Measurements from ENCODE around the gene OR5K4.

OR5K4 gene

DNA sequence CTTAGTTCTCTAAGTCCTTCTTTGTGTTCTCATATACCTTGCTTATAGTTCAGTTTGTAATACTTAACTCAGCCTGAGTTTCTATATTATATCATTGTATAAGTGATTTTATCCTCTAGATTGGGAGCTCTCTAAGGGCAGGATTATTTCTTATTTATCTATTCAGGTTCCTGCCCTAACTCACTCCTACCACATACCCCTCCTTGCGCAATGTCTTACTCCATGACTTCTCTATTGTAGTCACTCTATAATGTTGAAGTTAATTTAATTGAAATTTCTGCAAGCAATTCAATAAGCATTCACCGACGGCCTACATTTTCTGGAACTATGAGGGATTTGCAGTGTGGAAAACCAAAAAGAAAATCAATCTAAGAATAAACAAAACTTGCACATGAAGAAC lies 3.6 kb upstream of the OR5K4 start:
- TF ChIP-seq GATA2 (IDR thresholded peaks at IDR 0.05; ENCODE audit: low read depth, low read length) (no peak), GATA3 (IDR thresholded peaks at IDR 0.05; ENCODE audit: low read depth, low read length) (no peak)

DNA sequence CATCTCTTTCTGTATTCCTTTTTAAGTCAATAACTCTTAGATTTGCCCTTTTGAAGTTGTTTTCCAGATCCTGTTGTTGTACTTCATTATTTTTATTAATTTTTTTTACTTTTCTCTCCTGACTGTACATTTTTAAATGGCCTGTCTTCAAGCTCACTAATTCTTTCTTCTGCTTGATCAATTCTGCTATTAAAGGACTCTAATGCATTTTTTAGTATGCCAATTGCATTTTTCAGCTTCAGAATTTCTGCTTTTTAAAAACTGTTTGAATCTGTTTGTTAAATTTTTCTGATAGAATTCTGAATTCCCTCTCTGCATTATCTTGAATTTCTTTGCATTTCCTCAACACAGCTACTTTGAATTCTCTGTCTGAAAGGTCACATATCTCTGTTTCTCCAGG lies 5.6 kb downstream of the OR5K4 start:
- no peak for TF ChIP-seq GATA2 (IDR thresholded peaks at IDR 0.05; ENCODE audit: low read depth, low read length)

DNA sequence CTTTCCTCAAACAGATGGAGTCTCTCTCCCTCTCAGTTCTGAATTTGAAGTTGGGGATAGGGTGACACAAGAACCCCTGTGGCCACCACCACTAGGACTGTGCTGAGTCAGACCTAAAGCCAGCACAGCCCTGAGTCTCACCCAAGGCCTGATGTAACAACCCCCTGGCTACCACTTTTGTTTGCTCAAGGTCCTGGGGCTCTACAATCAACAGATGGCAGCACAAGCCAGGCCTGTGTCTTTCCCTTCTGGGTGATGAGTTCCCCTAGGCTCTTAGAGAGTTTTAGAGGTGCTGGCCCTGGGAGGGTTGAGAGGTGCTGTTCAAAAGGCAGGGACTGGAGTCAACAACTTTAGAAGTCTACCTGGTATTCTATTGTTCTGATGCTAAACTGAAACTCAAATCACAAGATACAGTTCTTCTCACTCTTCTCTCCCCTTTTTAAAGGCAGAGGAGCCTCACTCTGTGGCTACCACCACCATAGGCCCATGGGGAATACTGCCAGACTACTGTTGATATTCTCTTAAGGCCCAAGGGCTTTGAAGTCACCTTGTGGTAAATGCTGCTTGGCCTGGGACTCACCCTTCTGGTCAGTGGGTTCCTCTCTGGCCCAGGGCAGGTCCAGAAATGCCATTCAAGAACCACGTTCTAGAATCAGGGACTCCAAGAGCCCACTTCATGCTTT lies 6.5 kb downstream of the OR5K4 start:
- TF ChIP-seq GATA3 (IDR thresholded peaks at IDR 0.05; ENCODE audit: low read depth, low read length): no peak
- TF ChIP-seq GATA2 (IDR thresholded peaks at IDR 0.05; ENCODE audit: low read depth, low read length): no peak

DNA sequence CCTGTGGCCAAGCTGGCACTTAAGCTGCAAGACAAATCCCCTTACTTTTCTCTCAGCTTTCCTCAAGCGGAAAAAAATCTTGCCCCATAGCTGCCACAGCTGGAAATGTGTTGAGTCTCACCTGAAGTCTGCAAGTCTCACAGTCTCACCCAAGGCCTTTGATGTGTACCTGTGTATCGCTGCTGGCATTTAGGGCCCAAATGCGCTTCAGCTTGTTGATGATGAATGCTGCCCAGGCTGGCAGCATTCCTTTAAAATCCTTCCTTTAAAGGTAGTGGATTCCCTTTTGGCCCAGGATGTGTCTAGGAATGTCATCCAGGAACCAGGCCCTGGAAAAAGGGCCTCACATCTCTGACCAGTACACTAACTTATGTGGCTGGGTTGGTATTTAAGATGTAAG lies 7.0 kb downstream of the OR5K4 start:
- TF ChIP-seq GATA3 (IDR thresholded peaks at IDR 0.05; ENCODE audit: low read depth, low read length) (no peak), GATA2 (IDR thresholded peaks at IDR 0.05; ENCODE audit: low read depth, low read length) (no peak)

DNA sequence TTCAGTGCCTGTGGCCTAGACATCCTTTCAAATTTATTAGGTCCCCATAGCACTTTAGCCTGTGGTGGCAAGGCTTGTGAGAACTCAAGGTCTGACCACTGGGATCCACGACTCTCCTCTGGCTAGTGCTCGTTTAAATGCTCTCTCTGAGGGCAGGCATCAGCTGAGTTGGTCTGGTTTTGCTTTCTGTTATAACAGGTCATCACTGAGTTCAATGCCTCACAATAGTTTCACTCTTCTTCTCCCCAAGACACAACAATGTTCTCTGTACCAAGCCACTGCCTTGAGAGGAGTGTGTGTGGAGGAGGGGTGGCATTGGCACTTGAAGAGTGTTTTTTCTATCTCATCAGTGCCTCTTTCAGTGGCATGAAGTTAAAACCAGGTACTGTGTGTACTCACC lies 7.6 kb downstream of the OR5K4 start:
- TF ChIP-seq GATA3 (IDR thresholded peaks at IDR 0.05; ENCODE audit: low read depth, low read length) (no peak), GATA2 (IDR thresholded peaks at IDR 0.05; ENCODE audit: low read depth, low read length) (no peak)

DNA sequence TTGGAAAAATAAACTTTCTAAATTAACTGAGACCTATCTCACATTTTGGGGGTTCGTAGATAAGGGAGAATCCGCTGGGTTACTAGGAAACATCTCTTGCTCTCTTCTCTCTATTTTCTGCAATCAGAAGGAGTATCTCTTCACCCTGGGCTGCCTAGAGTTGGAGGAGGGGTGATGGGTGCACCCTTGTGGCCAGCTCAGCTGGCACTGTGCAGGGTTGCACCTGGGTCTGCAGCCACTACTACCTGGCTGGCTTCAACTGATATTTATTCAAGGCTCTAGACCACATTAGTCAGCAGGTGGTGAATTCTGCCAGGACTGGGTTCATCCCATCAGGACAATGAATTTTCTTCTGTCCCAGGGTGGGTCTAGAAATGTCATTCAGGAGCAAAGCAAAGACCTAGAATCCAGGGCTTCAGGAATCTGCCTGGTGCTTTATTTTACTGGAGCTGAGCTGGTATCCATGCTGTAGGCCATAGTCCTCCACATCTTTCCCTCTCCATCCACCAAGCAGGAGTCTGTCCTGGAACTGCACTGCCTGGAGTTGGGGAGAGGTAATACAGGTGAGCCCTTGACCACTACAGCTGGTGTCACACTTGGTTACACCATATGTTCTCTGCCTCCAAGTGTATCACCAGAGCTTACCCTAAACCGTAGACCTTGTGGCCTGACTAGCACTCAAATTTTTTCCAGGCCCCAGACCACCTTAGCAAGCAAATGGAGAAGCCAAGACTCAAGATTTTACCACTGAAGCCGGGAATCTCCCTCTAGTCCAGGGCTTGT lies 14.0 kb downstream of the OR5K4 start:
- TF ChIP-seq GATA2 (IDR thresholded peaks at IDR 0.05; ENCODE audit: low read depth, low read length) (no peak), GATA3 (IDR thresholded peaks at IDR 0.05; ENCODE audit: low read depth, low read length) (no peak)

DNA sequence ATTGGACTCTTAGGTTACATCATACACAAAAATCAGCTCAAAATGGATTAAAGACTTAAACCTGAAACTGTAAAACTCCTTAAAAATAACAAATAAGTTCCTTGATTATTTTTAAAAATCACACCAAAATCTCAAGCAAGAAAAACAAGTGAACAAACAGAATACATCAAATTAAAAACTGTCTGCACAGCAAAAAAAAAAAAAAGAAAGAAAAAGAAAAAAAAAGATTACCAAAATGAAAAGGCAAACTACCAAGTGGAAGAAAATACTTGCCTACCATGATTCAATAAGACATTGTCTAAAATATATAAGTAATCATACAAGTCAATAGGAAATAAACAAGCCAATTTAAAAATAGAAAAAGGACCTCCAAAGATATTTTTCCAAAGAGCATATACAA lies 17.5 kb downstream of the OR5K4 start:
- TF ChIP-seq GATA3 (IDR thresholded peaks at IDR 0.05; ENCODE audit: low read depth, low read length) (no peak), GATA2 (IDR thresholded peaks at IDR 0.05; ENCODE audit: low read depth, low read length) (no peak)

DNA sequence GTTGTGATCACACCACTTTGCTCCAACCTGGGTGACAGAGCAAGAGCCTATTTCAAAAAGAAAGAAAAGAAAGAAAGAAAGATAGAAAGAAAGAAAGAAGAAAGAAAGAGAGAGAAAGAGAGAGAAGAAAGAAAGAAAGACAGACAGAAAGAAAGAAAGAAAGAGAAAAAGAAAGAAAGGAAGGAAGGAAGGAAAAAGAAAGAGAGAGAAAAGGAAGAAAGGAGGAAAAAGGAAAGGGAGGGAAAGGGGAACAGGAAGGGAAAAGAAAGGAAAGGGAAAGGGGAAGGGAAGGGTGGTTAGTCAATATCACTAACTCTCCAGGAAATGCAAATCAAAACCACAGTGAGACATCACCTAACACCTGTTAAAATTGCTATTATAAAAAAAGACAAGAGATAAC lies 18.2 kb downstream of the OR5K4 start:
- no peak for TF ChIP-seq GATA2 (IDR thresholded peaks at IDR 0.05; ENCODE audit: low read depth, low read length)
- no peak for TF ChIP-seq GATA3 (IDR thresholded peaks at IDR 0.05; ENCODE audit: low read depth, low read length)

DNA sequence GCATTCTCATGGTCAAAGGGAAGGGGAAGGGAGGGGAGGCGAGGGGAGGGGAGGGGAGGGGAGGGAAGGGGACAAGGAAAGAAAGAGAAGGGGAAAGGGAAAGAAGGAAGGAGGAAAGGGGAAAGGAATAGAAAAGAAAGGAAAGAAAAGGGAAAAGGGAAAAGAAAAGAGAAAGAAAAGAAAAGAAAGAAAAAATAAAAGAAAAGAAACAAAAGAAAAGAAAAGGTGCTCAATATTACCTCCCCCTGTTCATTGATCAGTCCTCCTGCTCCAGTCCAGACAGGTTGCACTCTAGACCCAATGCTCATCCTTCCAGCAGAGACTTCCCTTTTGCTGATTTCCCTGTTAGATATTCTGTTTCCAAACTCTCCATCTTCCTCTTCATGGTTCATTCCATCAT lies 18.8 kb downstream of the OR5K4 start:
- TF ChIP-seq GATA2 (IDR thresholded peaks at IDR 0.05; ENCODE audit: low read depth, low read length) (no peak), GATA3 (IDR thresholded peaks at IDR 0.05; ENCODE audit: low read depth, low read length) (no peak)

DNA sequence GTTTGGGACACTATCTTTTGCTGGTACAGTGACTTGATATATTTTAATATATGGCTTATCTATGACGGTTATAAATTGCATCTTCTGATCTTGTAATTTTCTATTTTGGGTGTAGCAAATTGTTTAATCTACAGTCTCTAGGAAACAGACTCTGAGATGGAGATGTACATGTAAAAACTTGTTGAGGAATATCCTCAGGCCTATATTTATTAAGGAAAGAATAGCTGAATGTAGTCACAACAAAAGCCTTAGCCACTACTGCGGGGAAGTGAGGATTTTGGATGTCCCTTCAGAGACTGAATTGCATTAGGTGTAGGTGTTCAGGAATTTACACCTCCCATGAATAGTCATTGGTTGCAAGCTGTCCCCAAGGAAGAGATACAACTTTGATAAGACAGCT lies 23.0 kb downstream of the OR5K4 start:
- no peak for TF ChIP-seq GATA2 (IDR thresholded peaks at IDR 0.05; ENCODE audit: low read depth, low read length)
- TF ChIP-seq GATA3 (IDR thresholded peaks at IDR 0.05; ENCODE audit: low read depth, low read length): no peak

DNA sequence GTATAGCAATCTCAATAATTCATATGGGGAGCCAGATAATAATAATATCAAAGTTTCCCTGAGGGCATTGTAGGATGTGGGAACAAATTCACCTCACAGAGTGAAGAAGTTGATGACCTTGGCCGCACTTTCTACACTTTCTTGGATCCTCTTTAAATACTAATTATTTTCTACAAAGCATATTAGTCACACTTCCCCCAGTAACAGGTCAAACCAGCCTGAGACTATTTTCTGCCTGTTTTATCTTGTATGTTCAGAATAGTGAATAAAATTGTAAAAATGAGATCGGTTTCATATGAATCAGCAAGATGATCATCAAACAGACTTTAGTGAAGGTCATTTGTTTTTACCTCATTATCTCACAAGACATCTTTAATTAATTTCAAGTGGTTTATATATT lies 34.5 kb downstream of the OR5K4 start:
- TF ChIP-seq GATA3 (IDR thresholded peaks at IDR 0.05; ENCODE audit: low read depth, low read length) (no peak), GATA2 (IDR thresholded peaks at IDR 0.05; ENCODE audit: low read depth, low read length) (no peak)

DNA sequence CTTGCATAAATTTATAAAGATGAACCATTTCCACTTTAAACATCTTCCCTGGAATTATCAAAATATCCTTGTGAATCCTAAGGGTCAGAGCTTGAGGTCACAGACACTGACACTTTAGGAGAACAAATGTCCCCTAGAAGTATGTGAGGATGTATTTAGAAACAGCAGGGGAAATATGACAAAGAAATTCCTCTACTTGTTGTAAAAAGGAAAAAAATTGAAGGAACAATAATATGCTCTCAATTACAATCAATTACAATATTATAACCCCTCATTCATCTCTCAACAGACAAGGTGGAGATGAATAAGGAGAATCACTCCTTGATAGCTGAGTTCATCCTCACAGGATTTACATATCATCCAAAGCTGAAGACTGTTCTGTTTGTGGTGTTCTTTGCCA lies 36.7 kb downstream of the OR5K4 start, which contains the start of gene OR5K3:
Gene OR5K3, plus strand, starts transcription at position 301 of the 400 bp plus-strand sequence. Its CDS starts 0 bp downstream, at position 301.
- no peak for TF ChIP-seq GATA3 (IDR thresholded peaks at IDR 0.05; ENCODE audit: low read depth, low read length)
- TF ChIP-seq GATA2 (IDR thresholded peaks at IDR 0.05; ENCODE audit: low read depth, low read length): no peak

DNA sequence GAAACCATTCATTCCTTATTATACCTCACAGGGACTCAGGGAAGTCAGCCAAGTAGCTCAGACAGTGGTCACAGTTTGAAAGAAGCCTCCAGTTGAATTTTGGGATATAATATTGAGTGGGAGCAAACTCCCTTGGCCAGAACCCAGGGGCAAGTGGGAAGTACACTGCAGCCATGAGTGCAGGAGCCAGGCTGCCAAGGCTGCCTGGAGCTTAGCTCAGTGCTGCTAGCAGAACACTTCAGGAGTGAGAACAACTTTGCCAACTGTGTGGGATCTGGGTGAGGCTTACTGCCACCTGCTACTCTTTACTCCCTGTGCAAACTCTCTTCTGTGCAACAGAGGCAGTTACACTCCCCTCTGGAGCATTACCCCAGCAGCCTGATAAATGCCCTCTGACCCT lies 41.4 kb downstream of the OR5K4 start:
- no peak for TF ChIP-seq GATA3 (IDR thresholded peaks at IDR 0.05; ENCODE audit: low read depth, low read length)
- TF ChIP-seq GATA2 (IDR thresholded peaks at IDR 0.05; ENCODE audit: low read depth, low read length): no peak

DNA sequence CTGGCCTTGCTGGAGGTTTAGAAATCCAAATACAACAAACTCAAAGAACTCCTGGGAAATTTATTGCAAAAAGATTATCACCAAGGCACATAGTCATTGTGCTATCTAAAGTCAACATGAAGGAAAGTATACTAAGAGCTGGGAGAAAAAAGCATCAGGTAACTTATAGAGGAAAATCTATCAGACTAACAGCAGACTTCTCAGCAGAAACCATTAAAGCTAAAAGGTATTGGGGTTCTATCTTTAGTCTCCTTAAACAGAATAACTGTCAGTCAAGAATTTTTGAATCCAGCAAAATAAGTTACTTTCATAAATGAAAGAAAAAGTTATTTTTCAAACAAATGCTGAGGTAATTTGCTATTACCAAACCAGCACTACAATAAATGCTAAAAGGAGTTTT lies 44.9 kb downstream of the OR5K4 start:
- TF ChIP-seq GATA3 (IDR thresholded peaks at IDR 0.05; ENCODE audit: low read depth, low read length) (no peak), GATA2 (IDR thresholded peaks at IDR 0.05; ENCODE audit: low read depth, low read length) (no peak)

DNA sequence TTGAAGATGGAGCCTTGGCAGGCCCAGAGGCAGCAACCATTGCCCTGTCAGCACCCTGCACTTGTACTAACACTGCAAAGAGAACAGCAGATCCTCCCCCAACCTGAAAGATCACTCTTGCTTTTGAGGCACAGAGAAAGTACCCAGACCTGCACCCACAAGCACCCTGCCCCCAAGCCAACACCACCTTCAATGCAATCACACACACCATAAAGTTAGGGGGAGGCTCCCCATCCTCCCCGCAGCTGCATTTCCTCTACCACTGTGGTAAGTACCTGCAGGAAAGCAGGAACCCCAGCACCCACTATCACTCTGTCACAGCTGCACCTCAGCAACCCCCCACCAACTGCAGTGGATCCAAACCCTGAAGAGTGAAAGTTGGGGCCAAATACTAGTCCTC lies 48.9 kb downstream of the OR5K4 start:
- TF ChIP-seq GATA3 (IDR thresholded peaks at IDR 0.05; ENCODE audit: low read depth, low read length) (no peak), GATA2 (IDR thresholded peaks at IDR 0.05; ENCODE audit: low read depth, low read length) (no peak)
